ENCODE data around the gene TRIM25. TPM values are rescaled to one million over a fixed set of nuclear protein-coding genes. Genes with fewer than 3 reads are reported as not detected.
A peak's percentile ranks its signal among the peaks of the same experiment; 100 is the strongest.

TRIM25 gene
- 135 TPM for total RNA-seq (2021; ENCODE audit: unreplicated experiment)
- polyA plus RNA-seq (2012): 97.3 and 116 TPM in 2 replicates
- Bru-seq, nascent RNA: percentile 98 among the genes with signal in this experiment
- percentile 100 among the genes with signal in this experiment for BruChase-seq, experiment 1, labeled RNA remaining after a 6-hour chase
- percentile 99 among the genes with signal in this experiment for BruChase-seq, experiment 2, labeled RNA remaining after a 2-hour chase
- long read RNA-seq, full-length matches to known transcripts: 9 of 159 reads
- long read RNA-seq, partial matches to known transcripts: 14 of 159 reads
- long read RNA-seq, other reads (novel, unspliced or antisense): 136 of 159 reads

GRCh38 chr17:56913867-56914580 lies at the start of gene TRIM25:
TSS of gene TRIM25 (minus strand) at chr17:56914049. CDS start at chr17:56913988, 61 bp downstream.
- peak; percentile 81 for DNase-seq (ENCODE audit: low read depth, low spot score)
- Histone ChIP-seq H4K20me1 (ENCODE audit: insufficient read depth) (no peaks in the 10 kb centered on the region), H3K27me3 (ENCODE audit: insufficient read depth, low read length) (no peaks in the 10 kb centered on the region), H2AFZ (ENCODE audit: low read depth, low read length, poor library complexity, severe bottlenecking) (no peak within 1 kb of the TSS), H3K36me3 (ENCODE audit: control insufficient read depth in 1 of 2, insufficient read depth in 2 of 2, low read length in 2 of 2) (peaks cover 0 to 6% of the 10 kb centered on the region in 2 experiments; a peak in 1 of 4 replicates), H3K27ac (ENCODE audit: low read depth, low read length) (peak within 1 kb of the TSS; percentile 63), H3K4me1 (ENCODE audit: control insufficient read depth in 1 of 2, insufficient read depth in 2 of 2, low read length in 2 of 2) (peaks cover 27 to 50% of the 10 kb centered on the region in 2 experiments), H3K9me2 (ENCODE audit: insufficient read depth) (no peaks in the 10 kb centered on the region), H3K4me2 (ENCODE audit: low read length) (peak within 1 kb of the TSS; percentile 96), H3K4me3 (replicated peaks in 1 of 2; ENCODE audit: low read depth in 1 of 2, low read length in 2 of 2) (peak within 1 kb of the TSS; percentile 56 to 85), H3K9ac (ENCODE audit: low read length) (peak within 1 kb of the TSS; percentile 94), H3K9me3 (ENCODE audit: control insufficient read depth in 1 of 2, insufficient read depth in 1 of 2, low read depth in 1 of 2, low read length in 2 of 2) (peaks cover 0 to 10% of the 10 kb centered on the region in 2 experiments; a peak in 1 of 4 replicates), H3K79me2 (ENCODE audit: insufficient read depth, low read length) (peaks cover 59% of the 10 kb centered on the region)
- POLR2A ChIA-PET: interaction anchor here (0.6 to 2.3 kb wide), 38 partner anchors 10 to 285 kb away, joined by 3 to 50 read pairs (median 5); partner anchors contain the start of genes AKAP1, C17orf67, COIL and DGKE
- peak; percentile 86 for ATAC-seq
- RAD21 ChIA-PET (ENCODE audit: low non-redundant PET in 1 of 2, low total read pairs in 2 of 2, uncharacterized antibody in 2 of 2, unreplicated experiment in 2 of 2): interaction anchor here in 1 of 2 experiments (0.8 kb wide), 1 partner anchor 96 kb away, joined by 3 read pairs; no protein-coding TSS in a partner anchor
- BruUV-seq (replicated peaks): TSS peak; percentile 89
- intact Hi-C loops (cut with micrococcal nuclease): loop anchor here (1.0 kb wide), 1 partner anchor 81 kb away; the partner anchor contains the start of gene C17orf67
- CTCF ChIA-PET: interaction anchor here (1.0 to 1.2 kb wide), 2 partner anchors 25 to 95 kb away, joined by 3 to 6 read pairs; no protein-coding TSS in a partner anchor
- TF ChIP-seq ZBTB33 (IDR thresholded peaks at IDR 0.05; ENCODE audit: extremely low read depth, insufficient replicate concordance, low read length): peak; percentile 89
- TF ChIP-seq ATF3 (IDR thresholded peaks at IDR 0.05): no peak
- TF ChIP-seq POLR2AphosphoS5 (IDR thresholded peaks at IDR 0.05; ENCODE audit: low read depth, low read length): peak; percentile 100
- TF ChIP-seq SRF (IDR thresholded peaks at IDR 0.05; ENCODE audit: low read depth): no peak
- TF ChIP-seq YY1 (IDR thresholded peaks at IDR 0.05; ENCODE audit: extremely low read depth, insufficient replicate concordance, low read depth, low read length): peak; percentile 18
- TF ChIP-seq MAX (IDR thresholded peaks at IDR 0.05): peak; percentile 94
- peak; percentile 99 for TF ChIP-seq SIN3A (IDR thresholded peaks at IDR 0.05; ENCODE audit: low read depth)
- peak; percentile 77 for TF ChIP-seq SP1 (IDR thresholded peaks at IDR 0.05; ENCODE audit: low read depth)
- peak; percentile 84; the same call in 1 of the 2 replicates for TF ChIP-seq CBX3 (IDR thresholded peaks at IDR 0.05; ENCODE audit: low read depth)
- no peak for TF ChIP-seq EZH2phosphoT487 (IDR thresholded peaks at IDR 0.05; ENCODE audit: borderline replicate concordance)
- TF ChIP-seq ELF1 (IDR thresholded peaks at IDR 0.05; ENCODE audit: borderline replicate concordance, low read depth): no peak; the same call in 1 of the 2 replicates
- no peak for TF ChIP-seq EZH2 (IDR thresholded peaks at IDR 0.05)
- TF ChIP-seq JUND (IDR thresholded peaks at IDR 0.05): no peak; the same call in 1 of the 2 replicates
- no peak for TF ChIP-seq RAD21 (IDR thresholded peaks at IDR 0.05; ENCODE audit: low read depth)
- TF ChIP-seq ZFX (IDR thresholded peaks at IDR 0.05): peak; percentile 80
- TF ChIP-seq POLR2A (IDR thresholded peaks at IDR 0.05; ENCODE audit: borderline replicate concordance, extremely low read depth, insufficient read depth, insufficient read length): peak; percentile 99
- TF ChIP-seq FOSL1 (IDR thresholded peaks at IDR 0.05; ENCODE audit: low read depth): no peak
- peak; percentile 42; the same call in 1 of the 2 replicates for TF ChIP-seq EGR1 (IDR thresholded peaks at IDR 0.05; ENCODE audit: low read depth)
- no peak; the same call in 1 of the 2 replicates for TF ChIP-seq CEBPB (IDR thresholded peaks at IDR 0.05; ENCODE audit: low read depth)
- TF ChIP-seq TCF7L2 (IDR thresholded peaks at IDR 0.05; ENCODE audit: borderline replicate concordance, extremely low read depth, insufficient read depth, insufficient read length): peak; percentile 12

Measured in HCT116 (cell line).